ENCODE results near the gene SCAMP4.

SCAMP4 gene

DNA sequence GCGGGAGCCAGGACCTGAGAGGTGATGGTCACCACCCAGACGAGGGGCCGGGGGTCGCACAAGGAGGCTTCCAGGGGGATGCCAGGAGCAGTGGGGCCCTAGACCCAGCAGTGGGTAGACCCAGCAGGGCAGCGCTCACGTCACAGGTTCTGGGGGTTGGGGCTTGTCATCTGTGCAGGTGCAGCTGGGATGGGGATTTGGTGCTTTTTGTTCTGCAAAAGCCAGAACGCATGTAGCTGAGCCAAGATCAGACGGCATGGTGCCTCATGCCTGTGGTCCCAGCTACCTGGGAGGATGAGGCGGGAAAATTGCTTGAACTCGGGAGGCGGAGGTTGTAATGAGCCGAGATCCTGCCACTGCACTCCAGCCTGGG lies 50.9 kb downstream of the SCAMP4 start:
- no peak for TF ChIP-seq POLR2AphosphoS5 (IDR thresholded peaks at IDR 0.05; ENCODE audit: low read depth, low read length)
- TF ChIP-seq FOXP2 (optimal IDR thresholded peaks at IDR 0.05; ENCODE audit: borderline replicate concordance, extremely low read depth, extremely low read length, insufficient read depth), result no peak
- TF ChIP-seq, protein P1, sequence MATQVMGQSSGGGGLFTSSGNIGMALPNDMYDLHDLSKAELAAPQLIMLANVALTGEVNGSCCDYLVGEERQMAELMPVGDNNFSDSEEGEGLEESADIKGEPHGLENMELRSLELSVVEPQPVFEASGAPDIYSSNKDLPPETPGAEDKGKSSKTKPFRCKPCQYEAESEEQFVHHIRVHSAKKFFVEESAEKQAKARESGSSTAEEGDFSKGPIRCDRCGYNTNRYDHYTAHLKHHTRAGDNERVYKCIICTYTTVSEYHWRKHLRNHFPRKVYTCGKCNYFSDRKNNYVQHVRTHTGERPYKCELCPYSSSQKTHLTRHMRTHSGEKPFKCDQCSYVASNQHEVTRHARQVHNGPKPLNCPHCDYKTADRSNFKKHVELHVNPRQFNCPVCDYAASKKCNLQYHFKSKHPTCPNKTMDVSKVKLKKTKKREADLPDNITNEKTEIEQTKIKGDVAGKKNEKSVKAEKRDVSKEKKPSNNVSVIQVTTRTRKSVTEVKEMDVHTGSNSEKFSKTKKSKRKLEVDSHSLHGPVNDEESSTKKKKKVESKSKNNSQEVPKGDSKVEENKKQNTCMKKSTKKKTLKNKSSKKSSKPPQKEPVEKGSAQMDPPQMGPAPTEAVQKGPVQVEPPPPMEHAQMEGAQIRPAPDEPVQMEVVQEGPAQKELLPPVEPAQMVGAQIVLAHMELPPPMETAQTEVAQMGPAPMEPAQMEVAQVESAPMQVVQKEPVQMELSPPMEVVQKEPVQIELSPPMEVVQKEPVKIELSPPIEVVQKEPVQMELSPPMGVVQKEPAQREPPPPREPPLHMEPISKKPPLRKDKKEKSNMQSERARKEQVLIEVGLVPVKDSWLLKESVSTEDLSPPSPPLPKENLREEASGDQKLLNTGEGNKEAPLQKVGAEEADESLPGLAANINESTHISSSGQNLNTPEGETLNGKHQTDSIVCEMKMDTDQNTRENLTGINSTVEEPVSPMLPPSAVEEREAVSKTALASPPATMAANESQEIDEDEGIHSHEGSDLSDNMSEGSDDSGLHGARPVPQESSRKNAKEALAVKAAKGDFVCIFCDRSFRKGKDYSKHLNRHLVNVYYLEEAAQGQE (IDR thresholded peaks at IDR 0.05; ENCODE audit: insufficient read depth in 1 of 2, low read depth in 2 of 2, low read length in 2 of 2), result no peak
- TF ChIP-seq TAF1 (IDR thresholded peaks at IDR 0.05; ENCODE audit: borderline replicate concordance, insufficient read depth, low read length), result no peak
- TF ChIP-seq SIN3A (IDR thresholded peaks at IDR 0.05; ENCODE audit: borderline replicate concordance, insufficient read depth, low read length), result no peak

DNA sequence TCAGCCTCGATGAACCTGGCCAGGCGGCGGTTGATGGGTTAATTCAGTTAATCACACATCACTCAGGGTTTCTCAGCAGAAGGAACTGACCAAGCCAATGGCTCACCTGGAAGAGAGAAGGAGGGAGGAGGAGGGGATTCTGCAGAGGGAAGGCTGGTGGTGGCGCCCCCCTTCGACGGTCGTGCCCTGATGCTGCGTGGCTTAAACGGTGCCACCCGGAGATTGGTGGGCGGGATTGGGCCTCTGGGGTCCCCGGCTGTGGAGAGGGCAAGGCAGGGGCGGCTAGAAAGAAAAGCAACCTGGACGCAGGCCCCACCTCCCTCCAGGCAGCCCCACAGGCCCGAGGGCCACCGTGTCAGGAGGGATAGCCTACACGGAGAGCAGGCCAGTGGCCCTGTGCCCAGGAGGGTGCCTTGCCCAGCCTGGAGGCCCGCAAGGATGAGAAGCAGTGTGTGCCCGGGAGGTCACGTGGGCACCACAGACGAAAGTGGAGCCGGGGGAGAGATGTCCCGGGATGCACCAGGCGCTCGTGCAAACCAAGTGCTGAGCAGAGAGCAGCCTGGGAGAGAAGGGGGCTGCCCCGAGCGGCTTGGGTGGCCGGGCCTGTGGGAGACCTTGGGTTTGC lies 51.8 kb downstream of the SCAMP4 start:
- TF ChIP-seq FOXP2 (optimal IDR thresholded peaks at IDR 0.05; ENCODE audit: borderline replicate concordance, extremely low read depth, extremely low read length, insufficient read depth), result no peak
- TF ChIP-seq SIN3A (IDR thresholded peaks at IDR 0.05; ENCODE audit: borderline replicate concordance, insufficient read depth, low read length), result no peak
- no peak for TF ChIP-seq TAF1 (IDR thresholded peaks at IDR 0.05; ENCODE audit: borderline replicate concordance, insufficient read depth, low read length)
- TF ChIP-seq, protein P1 (IDR thresholded peaks at IDR 0.05; ENCODE audit: insufficient read depth in 1 of 2, low read depth in 2 of 2, low read length in 2 of 2), result no peak
- no peak for TF ChIP-seq POLR2AphosphoS5 (IDR thresholded peaks at IDR 0.05; ENCODE audit: low read depth, low read length)

DNA sequence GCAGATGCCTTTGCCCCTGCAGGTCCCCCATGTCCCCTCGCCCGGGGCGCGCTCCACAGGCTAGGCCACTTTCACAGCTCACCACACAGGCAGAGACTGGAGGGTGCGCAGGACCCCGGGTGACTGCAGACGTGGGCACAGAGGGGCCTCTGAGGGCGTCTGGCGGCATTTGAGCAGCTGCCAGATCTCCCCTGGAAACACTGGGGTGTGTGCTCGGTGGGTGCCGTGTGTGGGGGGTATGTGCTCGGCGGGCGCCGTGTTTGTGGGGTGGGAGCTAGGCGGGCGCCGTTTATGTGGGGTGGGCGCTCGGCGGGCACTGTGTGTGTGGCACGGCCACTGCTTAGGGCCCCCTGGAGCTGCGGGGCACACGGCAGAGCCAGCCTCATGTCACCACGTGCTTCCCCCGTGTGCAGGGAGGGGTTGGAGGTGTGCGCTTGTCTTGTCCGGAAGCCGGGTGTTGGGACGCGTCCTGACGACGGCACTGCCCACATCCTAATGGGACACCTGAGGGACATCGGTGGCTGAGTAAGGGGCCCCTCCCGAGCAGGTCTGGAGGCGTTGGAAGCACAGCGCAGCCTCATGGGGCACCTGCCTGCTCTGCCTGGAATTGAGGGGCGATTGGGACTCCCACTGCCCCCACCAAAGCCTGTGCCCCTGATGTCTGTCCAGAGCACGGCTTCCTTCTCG lies 52.5 kb downstream of the SCAMP4 start:
- TF ChIP-seq, protein P1 (IDR thresholded peaks at IDR 0.05; ENCODE audit: insufficient read depth in 1 of 2, low read depth in 2 of 2, low read length in 2 of 2), result no peak
- TF ChIP-seq TAF1 (IDR thresholded peaks at IDR 0.05; ENCODE audit: borderline replicate concordance, insufficient read depth, low read length), result no peak
- TF ChIP-seq FOXP2 (optimal IDR thresholded peaks at IDR 0.05; ENCODE audit: borderline replicate concordance, extremely low read depth, extremely low read length, insufficient read depth), result no peak
- TF ChIP-seq SIN3A (IDR thresholded peaks at IDR 0.05; ENCODE audit: borderline replicate concordance, insufficient read depth, low read length), result no peak
- TF ChIP-seq POLR2AphosphoS5 (IDR thresholded peaks at IDR 0.05; ENCODE audit: low read depth, low read length), result no peak

DNA sequence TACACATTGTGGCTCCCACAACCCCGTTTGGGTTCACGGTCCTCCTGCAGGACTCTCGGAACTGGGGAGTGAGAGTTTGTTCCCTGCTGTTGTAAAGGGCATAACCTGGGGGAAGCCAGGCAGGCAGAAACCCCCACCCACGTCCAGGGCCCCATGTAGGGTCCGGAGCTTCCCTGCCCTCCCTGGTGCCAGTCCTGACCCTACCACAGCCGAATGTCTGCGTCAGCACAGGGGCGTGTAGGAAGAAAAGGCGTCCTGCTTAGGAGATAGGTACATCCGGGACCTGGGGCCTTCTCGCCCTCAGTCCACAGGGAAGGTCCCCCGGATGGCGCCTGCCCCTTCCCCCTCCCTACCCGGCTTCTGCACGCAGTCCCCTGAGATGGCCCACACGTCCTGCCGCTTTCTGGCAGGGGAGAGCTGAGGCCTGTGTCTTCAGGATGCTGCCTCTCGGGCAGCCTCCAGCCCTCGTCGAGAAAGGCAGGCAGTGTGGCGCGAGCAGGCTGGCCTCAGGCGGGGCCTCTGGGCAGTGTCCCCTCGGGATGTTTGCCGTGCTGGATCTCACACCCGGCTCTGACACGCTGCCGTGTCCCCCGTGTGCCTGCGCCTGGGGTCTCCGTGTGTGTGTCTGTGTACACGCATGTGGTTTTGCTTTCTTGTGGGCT lies 54.9 kb downstream of the SCAMP4 start:
- no peak for TF ChIP-seq FOXP2 (optimal IDR thresholded peaks at IDR 0.05; ENCODE audit: borderline replicate concordance, extremely low read depth, extremely low read length, insufficient read depth)
- TF ChIP-seq SIN3A (IDR thresholded peaks at IDR 0.05; ENCODE audit: borderline replicate concordance, insufficient read depth, low read length), result no peak
- no peak for TF ChIP-seq TAF1 (IDR thresholded peaks at IDR 0.05; ENCODE audit: borderline replicate concordance, insufficient read depth, low read length)
- TF ChIP-seq POLR2AphosphoS5 (IDR thresholded peaks at IDR 0.05; ENCODE audit: low read depth, low read length), result no peak
- TF ChIP-seq, protein P1 (IDR thresholded peaks at IDR 0.05; ENCODE audit: insufficient read depth in 1 of 2, low read depth in 2 of 2, low read length in 2 of 2), result no peak
